ENCODE data around the gene KCNJ18.
"Not testable (repeated sequence)": the region's sequence is repeated elsewhere in the genome, so short reads cannot be mapped to it uniquely, and the experiment has no call there.

The KCNJ18 gene

DNA sequence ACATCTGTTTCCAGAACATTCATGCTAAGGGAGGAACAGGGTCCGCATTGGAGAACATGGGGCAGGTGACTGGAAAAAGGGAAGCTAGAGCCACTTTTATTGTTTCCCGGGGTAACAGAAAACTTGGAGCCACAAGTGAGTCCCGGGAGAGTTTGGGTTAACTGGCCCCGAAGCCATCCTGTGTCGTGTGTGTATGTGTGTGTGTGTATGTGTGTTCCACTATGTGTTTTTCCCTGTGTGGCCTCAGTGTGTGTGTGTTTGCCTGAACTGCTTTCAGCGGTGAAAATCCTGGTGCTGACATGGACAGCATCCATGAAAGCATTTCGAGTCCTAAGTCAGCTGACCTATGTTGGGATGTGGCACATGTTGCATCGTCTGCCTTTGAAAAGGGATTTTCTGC, 20.7 kb downstream of the KCNJ18 start:
- DNase-seq (ENCODE audit: low spot score); H3K4ac ChIP-seq (ENCODE audit: low read length); H2BK15ac ChIP-seq (ENCODE audit: low read length); H3K18ac ChIP-seq (ENCODE audit: low read length); H4K8ac ChIP-seq (ENCODE audit: low read depth, low read length); H4K91ac ChIP-seq (ENCODE audit: low read depth, low read length, poor library complexity); H3K23ac ChIP-seq (ENCODE audit: low read depth, low read length, poor library complexity); H2AK5ac ChIP-seq (ENCODE audit: low read depth, low read length); H3K9me3 ChIP-seq (replicated peaks in 1 of 2; ENCODE audit: control insufficient read depth in 2 of 2, insufficient read depth in 1 of 2, low read depth in 1 of 2, low read length in 2 of 2); H3K36me3 ChIP-seq (replicated peaks in 1 of 2; ENCODE audit: control insufficient read depth in 2 of 2, insufficient read depth in 2 of 2, low read length in 2 of 2); H3K4me2 ChIP-seq (ENCODE audit: insufficient read depth, low read length, poor library complexity, severe bottlenecking); H3K4me1 ChIP-seq (ENCODE audit: control insufficient read depth in 2 of 2, insufficient read depth in 1 of 2, low read depth in 1 of 2, low read length in 2 of 2); H2BK5ac ChIP-seq (ENCODE audit: low read length); H2AFZ ChIP-seq (ENCODE audit: low read length); H3K9ac ChIP-seq (ENCODE audit: low read depth, low read length, poor library complexity); H3K27ac ChIP-seq (replicated peaks; ENCODE audit: low read length); H3K79me1 ChIP-seq (ENCODE audit: low read depth, low read length); H3K4me3 ChIP-seq (ENCODE audit: low read length in 2 of 2); H2BK120ac ChIP-seq (ENCODE audit: low read depth, low read length); H3K14ac ChIP-seq (ENCODE audit: low read length); H2BK12ac ChIP-seq (ENCODE audit: low read length); H3K27me3 ChIP-seq (ENCODE audit: control insufficient read depth in 3 of 3, insufficient read depth in 3 of 3, low read depth in 1 of 3, low read length in 3 of 3): not testable (repeated sequence)
- no CpG with 5 or more reads among the region's 8 CpGs for WGBS, 2 donors (ENCODE audit: extremely low coverage in 2 of 2, insufficient read length in 2 of 2, insufficient replicate concordance in 1 of 2)

DNA sequence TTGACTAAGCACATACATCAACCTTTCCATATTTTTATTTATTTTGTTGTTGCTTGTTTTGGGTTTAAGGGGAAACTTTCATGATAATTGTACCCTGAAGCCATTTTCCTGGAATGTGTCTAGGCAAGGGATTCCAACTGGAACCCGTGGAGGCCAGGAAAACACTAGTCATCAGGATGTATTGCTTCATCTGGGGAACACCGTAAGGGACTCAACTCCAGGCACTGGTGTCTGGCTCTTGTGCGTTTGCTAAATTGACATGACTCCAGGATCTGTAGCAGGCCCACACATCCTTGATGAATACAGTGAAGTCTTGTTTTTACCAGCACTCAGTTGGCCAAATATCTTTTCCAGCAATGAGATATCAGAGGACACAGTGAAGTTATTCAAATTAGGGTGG, 21.3 kb downstream of the KCNJ18 start:
- not testable (repeated sequence) for H2BK15ac ChIP-seq (ENCODE audit: low read length); H3K4me2 ChIP-seq (ENCODE audit: insufficient read depth, low read length, poor library complexity, severe bottlenecking); H2AFZ ChIP-seq (ENCODE audit: low read length); H3K18ac ChIP-seq (ENCODE audit: low read length); H3K4me3 ChIP-seq (ENCODE audit: low read length in 2 of 2); H3K27ac ChIP-seq (replicated peaks; ENCODE audit: low read length); H3K36me3 ChIP-seq (replicated peaks in 1 of 2; ENCODE audit: control insufficient read depth in 2 of 2, insufficient read depth in 2 of 2, low read length in 2 of 2); DNase-seq (ENCODE audit: low spot score); H3K4ac ChIP-seq (ENCODE audit: low read length); H4K8ac ChIP-seq (ENCODE audit: low read depth, low read length); H3K9me3 ChIP-seq (replicated peaks in 1 of 2; ENCODE audit: control insufficient read depth in 2 of 2, insufficient read depth in 1 of 2, low read depth in 1 of 2, low read length in 2 of 2); H3K14ac ChIP-seq (ENCODE audit: low read length); H2BK120ac ChIP-seq (ENCODE audit: low read depth, low read length); H3K79me1 ChIP-seq (ENCODE audit: low read depth, low read length); H2AK5ac ChIP-seq (ENCODE audit: low read depth, low read length); H3K4me1 ChIP-seq (ENCODE audit: control insufficient read depth in 2 of 2, insufficient read depth in 1 of 2, low read depth in 1 of 2, low read length in 2 of 2); H2BK12ac ChIP-seq (ENCODE audit: low read length); H3K27me3 ChIP-seq (ENCODE audit: control insufficient read depth in 3 of 3, insufficient read depth in 3 of 3, low read depth in 1 of 3, low read length in 3 of 3); H3K9ac ChIP-seq (ENCODE audit: low read depth, low read length, poor library complexity); H4K91ac ChIP-seq (ENCODE audit: low read depth, low read length, poor library complexity); H2BK5ac ChIP-seq (ENCODE audit: low read length); H3K23ac ChIP-seq (ENCODE audit: low read depth, low read length, poor library complexity)
- WGBS, 2 donors (ENCODE audit: extremely low coverage in 2 of 2, insufficient read length in 2 of 2, insufficient replicate concordance in 1 of 2), result no CpG with 5 or more reads among the region's 3 CpGs

GRCh38 chr17:21714676-21715075, 22.4 kb downstream of the KCNJ18 start:
- no CpG with 5 or more reads among the region's 3 CpGs for WGBS, 2 donors (ENCODE audit: extremely low coverage in 2 of 2, insufficient read length in 2 of 2, insufficient replicate concordance in 1 of 2)
- H3K4me2 ChIP-seq (ENCODE audit: insufficient read depth, low read length, poor library complexity, severe bottlenecking), result not testable (repeated sequence)

GRCh38 chr17:21715877-21716276, 23.6 kb downstream of the KCNJ18 start:
- H3K36me3 ChIP-seq (replicated peaks in 1 of 2; ENCODE audit: control insufficient read depth in 2 of 2, insufficient read depth in 2 of 2, low read length in 2 of 2); H3K9ac ChIP-seq (ENCODE audit: low read depth, low read length, poor library complexity): not testable (repeated sequence)
- no CpG with 5 or more reads among the region's 3 CpGs for WGBS, 2 donors (ENCODE audit: extremely low coverage in 2 of 2, insufficient read length in 2 of 2, insufficient replicate concordance in 1 of 2)

More at GRCh38 chr17:21714676-21715075, 22.4 kb downstream of the KCNJ18 start:
- H2BK5ac ChIP-seq (ENCODE audit: low read length); DNase-seq (ENCODE audit: low spot score); H3K27me3 ChIP-seq (ENCODE audit: control insufficient read depth in 3 of 3, insufficient read depth in 3 of 3, low read depth in 1 of 3, low read length in 3 of 3); H2BK15ac ChIP-seq (ENCODE audit: low read length); H3K9ac ChIP-seq (ENCODE audit: low read depth, low read length, poor library complexity); H3K4me3 ChIP-seq (ENCODE audit: low read length in 2 of 2); H3K14ac ChIP-seq (ENCODE audit: low read length); H3K27ac ChIP-seq (replicated peaks; ENCODE audit: low read length); H2AFZ ChIP-seq (ENCODE audit: low read length); H3K9me3 ChIP-seq (replicated peaks in 1 of 2; ENCODE audit: control insufficient read depth in 2 of 2, insufficient read depth in 1 of 2, low read depth in 1 of 2, low read length in 2 of 2); H2AK5ac ChIP-seq (ENCODE audit: low read depth, low read length); H3K79me1 ChIP-seq (ENCODE audit: low read depth, low read length); H3K23ac ChIP-seq (ENCODE audit: low read depth, low read length, poor library complexity); H3K36me3 ChIP-seq (replicated peaks in 1 of 2; ENCODE audit: control insufficient read depth in 2 of 2, insufficient read depth in 2 of 2, low read length in 2 of 2); H3K4ac ChIP-seq (ENCODE audit: low read length); H2BK12ac ChIP-seq (ENCODE audit: low read length); H3K4me1 ChIP-seq (ENCODE audit: control insufficient read depth in 2 of 2, insufficient read depth in 1 of 2, low read depth in 1 of 2, low read length in 2 of 2); H4K91ac ChIP-seq (ENCODE audit: low read depth, low read length, poor library complexity); H3K18ac ChIP-seq (ENCODE audit: low read length); H2BK120ac ChIP-seq (ENCODE audit: low read depth, low read length); H4K8ac ChIP-seq (ENCODE audit: low read depth, low read length): not testable (repeated sequence)

More at GRCh38 chr17:21715877-21716276, 23.6 kb downstream of the KCNJ18 start:
- not testable (repeated sequence) for H2AFZ ChIP-seq (ENCODE audit: low read length); H2BK120ac ChIP-seq (ENCODE audit: low read depth, low read length); H2AK5ac ChIP-seq (ENCODE audit: low read depth, low read length); H3K23ac ChIP-seq (ENCODE audit: low read depth, low read length, poor library complexity); H2BK12ac ChIP-seq (ENCODE audit: low read length); H3K4me1 ChIP-seq (ENCODE audit: control insufficient read depth in 2 of 2, insufficient read depth in 1 of 2, low read depth in 1 of 2, low read length in 2 of 2); H3K14ac ChIP-seq (ENCODE audit: low read length); H4K8ac ChIP-seq (ENCODE audit: low read depth, low read length); H3K9me3 ChIP-seq (replicated peaks in 1 of 2; ENCODE audit: control insufficient read depth in 2 of 2, insufficient read depth in 1 of 2, low read depth in 1 of 2, low read length in 2 of 2); H4K91ac ChIP-seq (ENCODE audit: low read depth, low read length, poor library complexity); H3K4ac ChIP-seq (ENCODE audit: low read length); H3K27ac ChIP-seq (replicated peaks; ENCODE audit: low read length); H3K4me3 ChIP-seq (ENCODE audit: low read length in 2 of 2); H3K4me2 ChIP-seq (ENCODE audit: insufficient read depth, low read length, poor library complexity, severe bottlenecking); H3K27me3 ChIP-seq (ENCODE audit: control insufficient read depth in 3 of 3, insufficient read depth in 3 of 3, low read depth in 1 of 3, low read length in 3 of 3); H3K79me1 ChIP-seq (ENCODE audit: low read depth, low read length); H2BK5ac ChIP-seq (ENCODE audit: low read length); H2BK15ac ChIP-seq (ENCODE audit: low read length); DNase-seq (ENCODE audit: low spot score); H3K18ac ChIP-seq (ENCODE audit: low read length)
